Upper lobe of left lung (tissue), 6 donors: ENCODE data around the gene PPID. TPM values are rescaled to one million over a fixed set of nuclear protein-coding genes. Genes with fewer than 3 reads are reported as not detected.

ENCODE experiments used
- ATAC-seq, 2 donors: fragments of 200-7000 bp; cut with Tn5 transposase; one replicate each; pipeline ENCODE4 v1.9.1; 2022; ENCODE audit warnings: mild to moderate bottlenecking in 2 of 2, moderate library complexity in 2 of 2; ENCODE audit not compliant: low FRiP score in 2 of 2
- DNase-seq, 2 donors: peaks; one replicate each; pipeline ENCODE4 v3.0.0-alpha.2; 2019 to 2020
- H3K27ac ChIP-seq, 4 donors: fragments of 200-600 bp; sonication (generic); one replicate each; pipeline ENCODE4 v1.5.1; 2016 to 2019
- H3K27me3 ChIP-seq, 4 donors: fragments of 200-600 bp; sonication (generic); one replicate each; pipeline ENCODE4 v1.5.1; 2017 to 2019
- H3K36me3 ChIP-seq, 4 donors: fragments of 200-600 bp; sonication (generic); one replicate each; pipeline ENCODE4 v1.5.1; 2016 to 2019
- H3K4me1 ChIP-seq, 4 donors: fragments of 200-600 bp; sonication (generic); one replicate each; pipeline ENCODE4 v1.5.1; 2018 to 2019
- H3K4me3 ChIP-seq, 4 donors: fragments of 200-600 bp; sonication (generic); one replicate each; pipeline ENCODE4 v1.5.1; 2017 to 2019; ENCODE audit warnings: mild to moderate bottlenecking in 2 of 4, moderate library complexity in 1 of 4
- H3K9me3 ChIP-seq, 4 donors: fragments of 200-600 bp; sonication (generic); one replicate each; pipeline ENCODE4 v1.5.1; 2018 to 2019
- EP300 ChIP-seq, 4 donors: sonication (generic); formaldehyde crosslinking; IDR thresholded peaks; one replicate each; pipeline ENCODE4 v1.5.1; 2017; ENCODE audit warnings: antibody characterized with exemption in 4 of 4, control low read depth in 2 of 4
- POLR2A ChIP-seq, 4 donors: fragments of 450-650 bp; IDR thresholded peaks; one replicate each; pipeline ENCODE4 v1.5.1; 2016 to 2017; ENCODE audit warnings: antibody characterized with exemption in 4 of 4, mild to moderate bottlenecking in 2 of 4
- POLR2AphosphoS5 ChIP-seq, 2 donors: sonication (generic); formaldehyde crosslinking; IDR thresholded peaks; one replicate each; pipeline ENCODE4 v1.5.1; 2017; ENCODE audit warnings: antibody characterized with exemption in 2 of 2
- WGBS, 2 donors: methylation state at CpG; one replicate each; pipeline ENCODE4 v1.1.5; 2017 to 2018; 5-methylcytosine and 5-hydroxymethylcytosine counted together
- total RNA-seq, 6 donors: library from RNA; depleted of rRNA in 4 of 6; stranded (reverse); fragments of >200 nt in 4 of 6; gene quantifications; one replicate each; pipeline versions ENCODE4 v1.1.0 to v1.2.1, GENCODE V29; 2016 to 2021
- TF ChIP-seq, protein P1 (sequence below), 6 experiments: fragments of 450-650 bp in 4 of 6; fragments of 200-600 bp in 2 of 6; sonication (generic) in 2 of 6; IDR thresholded peaks; one replicate each; pipeline ENCODE4 v1.5.1; 2016 to 2019; ENCODE audit warnings: antibody characterized with exemption in 6 of 6
- donor health status: DM: no; HTN: no; CAD: no; lungs with moderate emphysema.
- donor health status: DM: no; HTN: yes; CAD: no; lungs with severe emphysema.

PPID gene
- total RNA-seq, 6 donors from 2014 or later = 5.0 to 33.5 (median 16.6) TPM

DNA sequence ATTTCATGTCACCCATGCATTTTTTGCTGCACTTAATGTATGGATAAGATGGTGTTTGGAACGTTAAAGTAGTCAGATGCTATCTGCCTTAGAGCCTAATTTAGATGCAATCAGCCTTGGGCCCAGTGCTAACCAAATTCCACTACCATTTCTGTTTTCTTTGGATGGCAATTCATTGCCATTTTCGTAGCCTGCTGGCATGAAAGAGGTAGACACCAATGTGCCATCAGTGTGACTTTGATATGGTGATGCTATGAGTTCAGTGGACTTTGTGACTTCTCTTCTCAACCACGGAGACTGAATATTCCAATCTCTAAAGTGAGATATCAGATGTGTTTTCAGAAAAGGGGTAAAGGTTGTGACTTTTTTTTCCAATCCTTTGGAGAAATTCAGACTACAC, 49.6 kb downstream of the PPID start:
- H3K36me3 ChIP-seq = no peaks in the 10 kb centered on the region
- no peak overlapping the region for H3K4me3 ChIP-seq
- ATAC-seq = no peak
- no peak for DNase-seq
- no peak overlapping the region for H3K27ac ChIP-seq
- 90% methylated on average over 3 of the region's 3 CpGs for WGBS, 2 donors
- peaks cover 13 to 22% (median 15%) of the 10 kb centered on the region in 4 donors for H3K4me1 ChIP-seq
- H3K9me3 ChIP-seq = no peaks in the 10 kb centered on the region
- no peaks in the 10 kb centered on the region for H3K27me3 ChIP-seq
- no peak for TF ChIP-seq POLR2AphosphoS5 (IDR thresholded peaks at IDR 0.05)
- TF ChIP-seq, protein P1, sequence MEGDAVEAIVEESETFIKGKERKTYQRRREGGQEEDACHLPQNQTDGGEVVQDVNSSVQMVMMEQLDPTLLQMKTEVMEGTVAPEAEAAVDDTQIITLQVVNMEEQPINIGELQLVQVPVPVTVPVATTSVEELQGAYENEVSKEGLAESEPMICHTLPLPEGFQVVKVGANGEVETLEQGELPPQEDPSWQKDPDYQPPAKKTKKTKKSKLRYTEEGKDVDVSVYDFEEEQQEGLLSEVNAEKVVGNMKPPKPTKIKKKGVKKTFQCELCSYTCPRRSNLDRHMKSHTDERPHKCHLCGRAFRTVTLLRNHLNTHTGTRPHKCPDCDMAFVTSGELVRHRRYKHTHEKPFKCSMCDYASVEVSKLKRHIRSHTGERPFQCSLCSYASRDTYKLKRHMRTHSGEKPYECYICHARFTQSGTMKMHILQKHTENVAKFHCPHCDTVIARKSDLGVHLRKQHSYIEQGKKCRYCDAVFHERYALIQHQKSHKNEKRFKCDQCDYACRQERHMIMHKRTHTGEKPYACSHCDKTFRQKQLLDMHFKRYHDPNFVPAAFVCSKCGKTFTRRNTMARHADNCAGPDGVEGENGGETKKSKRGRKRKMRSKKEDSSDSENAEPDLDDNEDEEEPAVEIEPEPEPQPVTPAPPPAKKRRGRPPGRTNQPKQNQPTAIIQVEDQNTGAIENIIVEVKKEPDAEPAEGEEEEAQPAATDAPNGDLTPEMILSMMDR (IDR thresholded peaks at IDR 0.05) = no peak
- TF ChIP-seq POLR2A (IDR thresholded peaks at IDR 0.05) = no peak
- no peak for TF ChIP-seq EP300 (IDR thresholded peaks at IDR 0.05)

DNA sequence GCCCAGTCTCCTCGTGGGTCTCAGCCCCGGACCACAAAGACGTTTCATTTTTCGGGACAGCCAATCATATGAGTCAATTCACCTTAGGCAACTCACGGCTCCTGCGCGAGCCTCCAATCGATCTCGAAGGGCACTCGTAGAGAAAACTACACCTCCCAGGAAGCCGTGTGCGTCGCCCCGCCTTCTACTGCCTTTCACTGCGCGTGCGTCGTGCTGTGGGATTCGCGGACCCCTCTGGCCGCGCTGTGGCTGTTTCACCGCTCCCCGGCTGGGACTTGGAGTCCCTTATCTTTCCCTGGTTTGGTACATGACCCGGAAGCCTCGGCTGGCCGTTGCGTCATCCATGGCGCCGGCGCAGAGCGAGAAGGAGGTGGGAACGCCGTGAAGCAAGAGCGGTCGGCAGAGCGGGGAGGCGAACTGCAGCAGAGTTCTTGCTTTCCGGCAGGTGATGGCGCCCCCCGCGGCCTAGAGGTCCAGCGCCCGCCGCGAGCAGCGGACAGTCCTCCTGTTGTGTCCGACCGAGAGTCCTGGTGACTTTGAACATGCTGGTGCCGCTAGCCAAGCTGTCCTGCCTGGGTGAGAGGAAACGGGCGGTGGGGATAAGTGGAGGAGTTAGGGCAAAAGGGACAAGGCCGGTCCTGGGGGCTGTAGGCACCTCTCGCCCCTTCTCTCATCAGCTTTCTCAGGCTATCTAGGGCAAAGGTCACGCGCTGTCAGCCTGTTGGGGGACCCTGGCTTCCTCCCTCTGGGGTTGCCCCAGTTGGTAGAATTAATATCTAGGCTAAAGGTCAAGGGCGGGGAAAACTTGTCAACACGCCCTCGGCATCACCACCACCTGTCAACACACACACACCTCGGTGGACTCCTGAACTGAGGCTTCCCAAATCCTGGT, 51.0 kb downstream of the PPID start, which contains the start of gene ETFDH:
ETFDH (plus strand) TSS at position 382 of the 892 bp plus-strand sequence; CDS start at position 543, 161 bp downstream.
- Histone ChIP-seq H3K27me3 (no peaks in the 10 kb centered on the region), H3K4me3 (peak within 1 kb of the TSS; percentile 89 to 98 (median 90)), H3K36me3 (no peaks in the 10 kb centered on the region), H3K27ac (peak within 1 kb of the TSS; percentile 93 to 98 (median 95)), H3K4me1 (peaks cover 13 to 22% (median 15%) of the 10 kb centered on the region in 4 donors), H3K9me3 (no peaks in the 10 kb centered on the region)
- TF ChIP-seq POLR2AphosphoS5 (IDR thresholded peaks at IDR 0.05) (peak; percentile 93 to 96), POLR2A (IDR thresholded peaks at IDR 0.05) (peak in 3 of 4 donors; percentile 71 to 88 (median 88)), EP300 (IDR thresholded peaks at IDR 0.05) (peak in 1 of 4 donors; percentile 84)
- TF ChIP-seq, protein P1 (IDR thresholded peaks at IDR 0.05) = peak in 5 of 6 experiments; percentile 71 to 87 (median 82)
- ATAC-seq = peak; percentile 97 to 99
- peak; percentile 99 for DNase-seq
- WGBS, 2 donors = 1% methylated on average over 26 to 39 of the region's 60 CpGs

DNA sequence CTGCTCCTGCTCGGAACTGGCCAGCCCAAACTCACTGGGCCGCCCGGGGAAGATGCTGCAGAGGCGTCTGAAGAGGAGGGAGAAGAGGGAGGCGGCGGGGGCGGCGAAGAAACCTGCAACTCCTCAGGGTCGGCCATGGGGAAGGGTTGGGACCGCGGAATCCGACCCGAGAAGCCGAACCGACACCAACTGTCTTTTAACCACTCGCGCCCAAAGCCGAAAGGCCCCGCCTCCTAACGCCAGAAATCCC, 51.6 kb downstream of the PPID start, which contains the start of gene C4orf46:
C4orf46 (minus strand) TSS at position 223 of the 250 bp plus-strand sequence; CDS start at position 137, 86 bp downstream.
- H3K36me3 ChIP-seq = no peaks in the 10 kb centered on the region
- peak in 1 of 2 donors; percentile 88 for DNase-seq
- no peak for TF ChIP-seq POLR2A (IDR thresholded peaks at IDR 0.05)
- TF ChIP-seq POLR2AphosphoS5 (IDR thresholded peaks at IDR 0.05) = no peak
- TF ChIP-seq, protein P1 (IDR thresholded peaks at IDR 0.05) = no peak
- TF ChIP-seq EP300 (IDR thresholded peaks at IDR 0.05) = no peak
- H3K4me1 ChIP-seq = peaks cover 13 to 22% (median 15%) of the 10 kb centered on the region in 4 donors
- H3K27ac ChIP-seq = peak within 1 kb of the TSS; percentile 93 to 98 (median 95)
- no peaks in the 10 kb centered on the region for H3K9me3 ChIP-seq
- WGBS, 2 donors = 1% methylated on average over 20 of the region's 20 CpGs; no CpG with 5 or more reads in 1 of the 2 donors
- no peak for ATAC-seq
- H3K4me3 ChIP-seq = peak within 1 kb of the TSS; percentile 89 to 98 (median 90)
- H3K27me3 ChIP-seq = no peaks in the 10 kb centered on the region

DNA sequence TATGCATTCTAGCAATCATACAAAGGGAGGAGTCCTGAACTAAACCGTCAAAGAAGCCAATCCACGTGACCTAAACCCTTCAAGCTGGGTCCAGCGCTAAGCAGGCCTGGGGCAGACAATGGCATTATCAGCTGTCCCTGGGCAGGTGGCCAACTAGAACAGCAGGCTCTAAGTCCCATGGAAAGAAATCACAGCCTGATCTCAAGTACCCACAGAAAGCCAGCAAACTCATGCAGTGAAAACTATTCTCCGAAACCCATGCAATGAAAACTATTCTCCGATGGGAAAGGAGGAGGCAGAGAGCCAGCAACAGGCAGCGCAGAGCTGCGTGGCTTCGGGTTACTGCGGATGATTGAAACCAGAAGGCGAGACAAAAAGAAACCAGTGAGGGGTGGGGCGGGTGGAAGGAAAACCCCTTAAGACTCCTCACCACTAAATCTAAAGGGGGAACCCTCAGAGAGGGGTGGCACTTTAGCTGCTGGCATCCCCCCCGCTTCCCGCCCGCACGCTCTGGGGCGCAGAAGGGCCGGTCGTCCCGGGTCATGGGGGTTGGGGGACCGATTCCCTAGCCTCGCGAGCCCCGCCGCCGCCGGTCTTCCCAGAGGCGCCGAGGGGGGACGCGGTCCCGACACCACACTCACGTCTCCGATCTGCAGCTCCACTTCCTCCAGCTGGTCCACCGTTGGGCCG, 52.1 kb downstream of the PPID start:
- H3K4me3 ChIP-seq = peak overlapping the region; percentile 89 to 98 (median 90)
- WGBS, 2 donors = 1% methylated on average over 11 to 35 of the region's 35 CpGs
- H3K9me3 ChIP-seq = no peaks in the 10 kb centered on the region
- H3K27me3 ChIP-seq = no peaks in the 10 kb centered on the region
- no peak for TF ChIP-seq POLR2A (IDR thresholded peaks at IDR 0.05)
- TF ChIP-seq, protein P1 (IDR thresholded peaks at IDR 0.05) = no peak
- peak overlapping the region; percentile 93 to 98 (median 95) for H3K27ac ChIP-seq
- peaks cover 13 to 22% (median 15%) of the 10 kb centered on the region in 4 donors for H3K4me1 ChIP-seq
- peak; percentile 62 to 91 for DNase-seq
- H3K36me3 ChIP-seq = no peaks in the 10 kb centered on the region
- ATAC-seq = peak; percentile 2 to 38
